ENCODE data around the gene KCNQ1. TPM values are rescaled to one million over a fixed set of nuclear protein-coding genes. Genes with fewer than 3 reads are reported as not detected.

The KCNQ1 gene
- total RNA-seq, 2 experiments from 2014 or later: 4.3 to 9.2 TPM

GRCh38 chr11:2821891-2822290 is 377.1 kb downstream of the KCNQ1 start:
- CTCF ChIA-PET: no interaction called here
- no peak for ATAC-seq
- Mint-ChIP-seq H3K4me1 (no peaks in the 10 kb centered on the region), H3K27me3 (peaks cover 1% of the 10 kb centered on the region), H3K27ac (no peak overlapping the region), H3K4me3 (no peak overlapping the region), H3K36me3 (no peaks in the 10 kb centered on the region), H3K9me3 (ENCODE audit: low read depth) (peaks cover 19% of the 10 kb centered on the region)
- no peak for DNase-seq

DNA sequence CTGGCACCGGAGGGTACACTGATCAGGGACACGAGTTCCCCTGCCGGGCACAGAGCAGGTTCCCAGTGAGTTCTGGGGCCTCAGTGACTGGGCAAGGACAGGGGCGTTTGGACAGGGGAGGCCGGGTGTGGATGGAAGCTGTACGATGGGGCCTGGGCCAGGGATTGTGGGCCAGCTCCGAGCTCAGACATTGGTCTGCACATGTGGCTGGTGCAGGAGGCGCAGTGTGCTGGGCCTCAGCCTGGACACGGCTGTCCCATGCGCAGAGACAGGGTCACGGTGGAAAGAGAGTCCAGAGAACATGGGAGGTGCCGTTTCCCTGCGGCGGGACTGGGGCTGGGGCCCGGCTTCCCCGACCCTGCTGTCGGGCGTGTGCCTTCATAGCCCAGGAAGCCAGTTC is 380.0 kb downstream of the KCNQ1 start:
- DNase-seq (no peak), ATAC-seq (no peak)
- Mint-ChIP-seq H3K9me3 (ENCODE audit: low read depth) (peaks cover 21% of the 10 kb centered on the region), H3K27me3 (peaks cover 9% of the 10 kb centered on the region), H3K27ac (no peak overlapping the region), H3K4me1 (no peaks in the 10 kb centered on the region), H3K36me3 (no peaks in the 10 kb centered on the region), H3K4me3 (no peak overlapping the region)
- CTCF ChIA-PET: no interaction called here

DNA sequence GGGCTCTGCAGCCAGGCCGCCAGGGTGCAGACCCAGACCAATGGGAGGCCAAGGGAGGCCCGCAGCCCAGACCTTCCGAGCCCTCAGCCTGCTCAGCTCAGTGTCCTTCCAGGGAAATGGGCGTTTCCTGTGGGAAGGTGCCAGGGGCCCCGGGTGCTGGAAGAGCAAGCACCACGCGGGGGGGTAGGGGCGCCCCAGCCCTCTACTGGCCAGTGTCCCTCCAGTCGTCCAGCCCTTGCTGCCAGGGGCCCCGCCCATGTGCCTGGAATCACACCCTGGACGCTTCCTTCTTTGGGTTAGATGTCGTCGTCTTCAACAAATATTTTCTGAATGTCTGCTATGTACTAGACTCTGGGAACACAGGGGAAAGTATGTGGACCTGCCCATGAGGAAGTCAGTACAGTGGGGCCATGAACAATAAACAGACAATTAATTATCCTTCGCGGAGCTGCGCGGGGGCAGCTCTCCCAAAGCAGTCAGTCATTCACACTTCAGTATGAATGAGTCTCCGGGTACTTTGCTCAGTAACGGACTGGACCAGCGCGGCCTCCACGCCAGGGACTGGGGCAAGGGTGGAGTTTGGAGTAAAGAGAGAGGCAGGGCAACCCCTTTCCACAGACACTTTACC is 380.6 kb downstream of the KCNQ1 start:
- Mint-ChIP-seq H3K27me3 (peaks cover 9% of the 10 kb centered on the region), H3K27ac (no peak overlapping the region), H3K4me3 (no peak overlapping the region), H3K9me3 (ENCODE audit: low read depth) (peaks cover 21% of the 10 kb centered on the region), H3K4me1 (no peaks in the 10 kb centered on the region), H3K36me3 (no peaks in the 10 kb centered on the region)
- CTCF ChIA-PET: no interaction called here
- ATAC-seq (no peak), DNase-seq (no peak)

GRCh38 chr11:2825889-2826678 is 381.3 kb downstream of the KCNQ1 start:
- CTCF ChIA-PET: no interaction called here
- no peak for DNase-seq
- Mint-ChIP-seq H3K36me3 (no peaks in the 10 kb centered on the region), H3K4me3 (no peak overlapping the region), H3K27me3 (peaks cover 9% of the 10 kb centered on the region), H3K27ac (no peak overlapping the region), H3K9me3 (ENCODE audit: low read depth) (peaks cover 19% of the 10 kb centered on the region), H3K4me1 (no peaks in the 10 kb centered on the region)
- ATAC-seq: no peak

DNA sequence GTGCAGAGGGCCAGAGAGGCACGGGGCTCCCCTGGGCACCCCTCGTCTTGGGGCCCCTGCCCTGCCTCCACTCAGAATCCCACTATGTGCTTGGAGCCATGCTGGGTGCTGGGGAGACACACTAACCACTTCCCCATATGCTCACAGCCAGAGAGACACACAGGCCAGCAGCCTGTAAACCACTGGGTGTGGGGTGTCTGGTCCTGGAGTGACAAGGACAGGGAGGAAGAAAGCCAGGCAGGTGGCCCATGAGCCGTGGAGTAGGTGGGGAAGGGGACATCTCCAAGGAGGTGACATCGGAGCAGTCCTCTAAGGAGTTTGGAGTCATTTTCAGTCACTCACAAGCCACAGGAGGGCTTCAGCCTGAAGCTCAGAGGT is 381.9 kb downstream of the KCNQ1 start:
- H3K9me3 Mint-ChIP-seq (ENCODE audit: low read depth): peaks cover 18% of the 10 kb centered on the region
- CTCF ChIA-PET: no interaction called here
- no peaks in the 10 kb centered on the region for H3K36me3 Mint-ChIP-seq
- H3K27me3 Mint-ChIP-seq: peaks cover 9% of the 10 kb centered on the region
- no peaks in the 10 kb centered on the region for H3K4me1 Mint-ChIP-seq
- H3K4me3 Mint-ChIP-seq: no peak overlapping the region
- ATAC-seq: no peak
- DNase-seq: no peak
- no peak overlapping the region for H3K27ac Mint-ChIP-seq

- H3K27me3 Mint-ChIP-seq: peaks cover 9% of the 10 kb centered on the region
- H3K36me3 Mint-ChIP-seq: no peaks in the 10 kb centered on the region
- H3K9me3 Mint-ChIP-seq (ENCODE audit: low read depth): peaks cover 15% of the 10 kb centered on the region
- H3K4me1 Mint-ChIP-seq: no peaks in the 10 kb centered on the region
- no peak for DNase-seq
- H3K4me3 Mint-ChIP-seq: no peak overlapping the region
- H3K27ac Mint-ChIP-seq: no peak overlapping the region
- CTCF ChIA-PET: no interaction called here
- ATAC-seq: no peak
Measured at GRCh38 chr11:2827256-2827655, 382.4 kb downstream of the KCNQ1 start.

DNA sequence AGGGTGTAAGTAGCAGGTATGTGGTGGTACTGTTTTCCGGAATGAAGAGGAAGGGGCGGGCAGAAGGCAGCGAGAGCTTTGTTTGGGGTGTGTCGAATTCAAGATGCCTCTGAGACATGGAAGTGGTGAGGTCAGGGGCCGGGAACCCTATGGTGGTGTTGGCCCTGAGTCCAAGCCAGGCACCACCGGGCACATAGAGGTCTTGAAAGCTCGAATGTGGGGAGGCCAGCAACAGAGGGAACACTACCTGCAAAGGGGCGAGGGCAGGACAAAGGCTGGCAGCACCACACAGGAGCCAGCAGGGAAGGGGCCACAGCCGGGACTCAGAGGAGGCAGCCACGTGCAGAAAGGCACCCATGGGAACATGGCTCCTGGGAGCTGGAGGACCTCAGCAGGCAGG is 383.0 kb downstream of the KCNQ1 start:
- H3K36me3 Mint-ChIP-seq: no peaks in the 10 kb centered on the region
- H3K4me3 Mint-ChIP-seq: no peak overlapping the region
- ATAC-seq: no peak
- peaks cover 11% of the 10 kb centered on the region for H3K9me3 Mint-ChIP-seq (ENCODE audit: low read depth)
- H3K27me3 Mint-ChIP-seq: peaks cover 9% of the 10 kb centered on the region
- no peak overlapping the region for H3K27ac Mint-ChIP-seq
- H3K4me1 Mint-ChIP-seq: no peaks in the 10 kb centered on the region
- CTCF ChIA-PET: interaction anchor here (1.6 kb wide), 1 partner anchor 295 kb away, joined by 3 read pairs; no protein-coding TSS in a partner anchor
- DNase-seq: no peak

GRCh38 chr11:2828585-2829330 is 383.9 kb downstream of the KCNQ1 start:
- ATAC-seq (no peak), DNase-seq (no peak)
- CTCF ChIA-PET: interaction anchor here (1.6 kb wide), 1 partner anchor 296 kb away, joined by 3 read pairs; no protein-coding TSS in a partner anchor
- Mint-ChIP-seq H3K4me3 (no peak overlapping the region), H3K27ac (no peak overlapping the region), H3K36me3 (no peaks in the 10 kb centered on the region), H3K27me3 (peaks cover 9% of the 10 kb centered on the region), H3K9me3 (ENCODE audit: low read depth) (peaks cover 6% of the 10 kb centered on the region), H3K4me1 (no peaks in the 10 kb centered on the region)

GRCh38 chr11:2830030-2830812 is 385.4 kb downstream of the KCNQ1 start:
- H3K27ac Mint-ChIP-seq: no peak overlapping the region
- peaks cover 6% of the 10 kb centered on the region for H3K9me3 Mint-ChIP-seq (ENCODE audit: low read depth)
- peaks cover 9% of the 10 kb centered on the region for H3K27me3 Mint-ChIP-seq
- CTCF ChIA-PET: no interaction called here
- ATAC-seq (no peak), DNase-seq (no peak)
- H3K4me1 Mint-ChIP-seq: no peaks in the 10 kb centered on the region
- no peak overlapping the region for H3K4me3 Mint-ChIP-seq
- no peaks in the 10 kb centered on the region for H3K36me3 Mint-ChIP-seq

DNA sequence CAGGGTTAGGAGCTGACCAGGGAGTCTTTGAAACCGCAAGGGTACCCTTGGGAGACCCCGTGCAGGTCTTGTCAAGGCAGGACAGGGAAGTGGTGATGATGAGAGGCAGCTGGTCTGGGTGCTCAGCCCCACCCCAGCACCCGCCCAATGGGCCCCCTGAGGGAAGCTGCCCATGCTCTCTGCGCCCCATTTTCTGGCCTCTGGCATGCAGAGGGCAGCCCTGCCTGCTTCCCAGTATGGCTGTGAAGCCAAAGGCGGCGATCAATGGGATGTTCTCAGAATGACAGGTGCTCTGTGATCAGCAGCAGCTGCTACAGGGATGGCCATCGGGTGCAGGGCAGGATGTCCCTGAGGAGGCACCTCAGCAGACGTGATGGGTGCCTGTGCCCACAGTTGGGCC is 386.1 kb downstream of the KCNQ1 start:
- H3K4me1 Mint-ChIP-seq: no peaks in the 10 kb centered on the region
- DNase-seq (no peak), ATAC-seq (no peak)
- no peaks in the 10 kb centered on the region for H3K36me3 Mint-ChIP-seq
- H3K4me3 Mint-ChIP-seq: no peak overlapping the region
- H3K9me3 Mint-ChIP-seq (ENCODE audit: low read depth): peaks cover 6% of the 10 kb centered on the region
- CTCF ChIA-PET: no interaction called here
- no peak overlapping the region for H3K27ac Mint-ChIP-seq
- H3K27me3 Mint-ChIP-seq: peaks cover 9% of the 10 kb centered on the region

- Mint-ChIP-seq H3K4me3 (no peak overlapping the region), H3K36me3 (no peaks in the 10 kb centered on the region), H3K27ac (no peak overlapping the region), H3K9me3 (ENCODE audit: low read depth) (peaks cover 6% of the 10 kb centered on the region), H3K4me1 (no peaks in the 10 kb centered on the region), H3K27me3 (peaks cover 7% of the 10 kb centered on the region)
- no peak for DNase-seq
- ATAC-seq: no peak
- CTCF ChIA-PET: no interaction called here
Measured at GRCh38 chr11:2831781-2832532, 387.1 kb downstream of the KCNQ1 start.

DNA sequence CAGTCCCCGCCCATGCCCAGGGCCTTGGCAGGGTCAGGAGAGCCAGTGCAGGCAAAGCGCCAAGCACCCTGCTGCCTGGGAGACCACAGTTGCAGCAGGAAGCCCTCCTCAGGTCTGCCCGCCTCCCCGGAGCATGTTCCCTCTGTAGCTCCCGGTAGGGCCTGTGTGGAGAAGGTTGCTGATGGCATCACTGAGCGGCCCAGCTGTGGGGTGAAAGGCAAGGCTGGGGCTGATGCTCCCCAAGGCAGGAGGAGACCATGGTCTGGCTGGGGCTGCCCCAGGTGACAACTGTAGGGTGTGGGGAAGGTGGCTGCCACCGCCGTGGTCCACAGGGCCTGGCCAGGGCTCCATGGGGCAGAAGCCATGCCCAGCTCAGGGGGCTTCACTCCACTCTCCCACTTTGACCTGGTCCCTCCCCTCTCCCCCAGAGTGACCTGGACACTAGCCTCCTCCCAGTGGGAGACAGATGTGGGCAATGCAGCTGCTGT is 387.8 kb downstream of the KCNQ1 start:
- Mint-ChIP-seq H3K4me1 (no peaks in the 10 kb centered on the region), H3K36me3 (no peaks in the 10 kb centered on the region), H3K9me3 (ENCODE audit: low read depth) (peaks cover 6% of the 10 kb centered on the region), H3K4me3 (no peak overlapping the region), H3K27ac (no peak overlapping the region), H3K27me3 (peaks cover 7% of the 10 kb centered on the region)
- CTCF ChIA-PET: no interaction called here
- no peak for ATAC-seq
- no peak for DNase-seq
